GM18867 (cell line): ENCODE results near the gene OR10V1.

Source experiments
- ATAC-seq: cut with Tn5 transposase; IDR thresholded peaks from one replicate; pipeline ENCODE4 v1.9.1; 2021; ENCODE audit warnings: mild to moderate bottlenecking, moderate library complexity; ENCODE audit not compliant: unreplicated experiment

The OR10V1 gene, protein sequence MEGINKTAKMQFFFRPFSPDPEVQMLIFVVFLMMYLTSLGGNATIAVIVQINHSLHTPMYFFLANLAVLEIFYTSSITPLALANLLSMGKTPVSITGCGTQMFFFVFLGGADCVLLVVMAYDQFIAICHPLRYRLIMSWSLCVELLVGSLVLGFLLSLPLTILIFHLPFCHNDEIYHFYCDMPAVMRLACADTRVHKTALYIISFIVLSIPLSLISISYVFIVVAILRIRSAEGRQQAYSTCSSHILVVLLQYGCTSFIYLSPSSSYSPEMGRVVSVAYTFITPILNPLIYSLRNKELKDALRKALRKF

DNA sequence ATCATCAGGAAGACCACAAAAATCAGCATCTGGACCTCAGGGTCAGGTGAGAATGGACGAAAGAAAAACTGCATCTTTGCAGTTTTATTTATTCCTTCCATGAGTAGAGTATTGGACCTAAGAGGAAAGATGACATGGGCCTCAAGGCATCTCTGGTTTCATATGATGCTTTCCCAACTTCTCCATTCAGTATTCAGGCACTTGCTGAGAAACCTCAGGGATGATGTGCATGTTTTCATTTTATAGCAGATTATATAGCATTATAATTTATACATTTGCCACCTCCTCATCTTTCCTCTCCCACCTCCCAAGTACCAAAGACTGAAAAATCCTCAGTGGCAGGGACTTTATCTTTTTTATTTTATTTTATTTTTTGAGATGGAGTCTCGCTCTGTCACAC, at the start of gene OR10V1:
OR10V1 (minus strand) TSS at position 101 of the 400 bp plus-strand sequence; CDS start at position 101, 0 bp downstream.
- no peak for ATAC-seq

DNA sequence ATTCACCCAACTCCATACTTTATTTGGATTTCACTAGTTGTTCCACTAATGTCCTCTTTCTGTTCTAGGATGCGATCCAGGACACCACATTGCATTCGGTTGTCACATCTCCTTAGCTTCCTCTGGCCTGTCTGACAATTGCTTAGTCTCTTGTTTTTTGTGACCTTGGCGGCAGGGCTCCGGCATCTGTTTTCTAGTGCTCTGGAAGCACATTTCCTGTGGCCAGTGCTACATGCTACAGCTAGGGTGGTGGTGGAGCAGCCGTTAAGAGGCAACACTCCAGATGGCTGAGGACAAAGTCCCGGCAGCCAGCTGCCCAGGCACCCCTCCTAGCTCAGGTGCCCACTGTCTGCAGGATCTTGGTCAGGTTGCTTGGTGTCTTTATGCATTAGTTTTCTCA, 48.3 kb upstream of the OR10V1 start:
- ATAC-seq, result no peak

DNA sequence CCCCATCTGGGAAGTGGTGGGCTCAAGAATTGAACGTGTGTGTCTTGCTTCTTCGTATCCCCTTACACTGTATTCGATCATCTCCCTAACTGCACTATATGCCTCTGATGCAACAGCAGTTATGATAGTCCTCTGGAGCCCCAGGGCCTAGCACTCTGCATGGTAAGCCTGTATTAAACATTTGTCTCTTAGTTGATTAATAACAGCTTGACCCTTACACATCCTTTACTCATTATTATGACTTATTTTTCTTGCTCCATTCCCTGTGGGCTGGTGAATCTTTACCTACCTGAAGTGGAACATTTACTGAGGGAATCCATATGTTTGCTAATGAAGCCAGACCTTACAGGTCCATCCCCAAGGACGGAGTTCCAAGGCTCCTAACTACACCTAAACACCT, 47.1 kb upstream of the OR10V1 start:
- no peak for ATAC-seq

DNA sequence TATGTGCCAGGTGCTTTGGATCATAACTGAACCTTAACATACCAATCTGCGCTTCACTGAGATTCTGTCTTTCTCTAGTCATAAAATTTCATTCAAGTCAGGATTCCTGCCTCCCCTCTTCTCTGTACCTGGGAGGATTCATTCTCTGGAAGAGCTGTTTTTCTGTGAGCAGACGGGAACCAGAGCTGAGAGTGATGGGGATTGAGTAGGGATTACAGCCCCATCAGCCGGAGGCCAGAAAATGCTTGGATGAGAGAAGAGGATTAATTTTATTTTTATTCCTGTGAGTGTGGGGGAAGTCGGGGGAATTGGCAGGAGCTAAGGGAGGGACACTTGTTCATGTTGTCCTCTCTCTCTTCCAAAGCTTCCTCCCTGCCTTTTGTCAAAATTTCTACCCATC, 46.3 kb upstream of the OR10V1 start:
- ATAC-seq, result no peak

DNA sequence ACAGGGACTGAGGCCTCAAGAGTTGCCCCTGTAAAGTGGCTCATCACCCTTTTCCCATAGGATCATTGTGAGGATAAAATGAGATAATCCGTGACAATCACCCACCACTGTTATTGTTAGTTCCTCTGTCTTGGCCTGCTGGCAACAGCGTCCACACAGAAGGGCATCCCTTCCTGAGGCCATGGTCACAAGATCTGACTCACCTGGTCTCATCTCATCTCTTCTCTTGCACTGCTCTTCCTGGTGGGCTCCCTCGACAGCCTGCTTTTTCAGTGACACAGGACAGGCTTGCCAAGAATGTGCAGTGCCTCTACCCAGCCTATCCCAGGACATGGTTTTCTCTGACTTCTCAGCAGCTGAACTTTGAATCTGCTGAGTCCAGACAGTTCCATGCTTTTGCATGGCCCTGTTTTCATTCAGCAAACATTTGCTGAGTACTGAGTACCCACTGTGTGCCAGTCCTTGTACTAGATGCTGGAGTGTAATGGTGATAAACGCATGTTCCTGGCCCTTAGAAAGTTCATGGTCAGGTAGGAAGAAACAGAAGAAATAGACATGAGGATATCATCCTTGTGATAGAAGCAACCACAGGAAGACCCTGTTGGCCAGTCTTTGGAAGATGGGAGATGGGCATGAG, 44.9 kb upstream of the OR10V1 start:
- ATAC-seq, result no peak

DNA sequence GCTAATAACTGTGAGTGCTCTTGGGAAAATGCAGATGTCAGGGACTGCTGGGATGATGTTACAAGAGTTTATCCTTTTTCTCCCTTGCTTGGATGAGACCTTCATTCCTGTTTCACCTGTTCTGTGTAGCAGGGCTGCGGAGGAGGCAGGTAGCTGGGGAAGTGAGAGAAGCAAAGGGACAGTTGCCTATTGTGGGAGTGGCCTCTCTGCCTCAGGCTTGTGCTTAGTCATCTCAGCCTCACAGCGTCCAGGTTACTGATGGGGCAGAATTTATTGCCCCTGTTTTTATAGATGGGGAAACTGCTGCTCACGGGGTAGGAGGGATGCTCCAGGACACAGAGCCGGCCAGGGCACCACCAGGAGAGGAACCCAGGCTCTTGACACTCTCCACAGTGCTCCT, 43.2 kb upstream of the OR10V1 start:
- ATAC-seq, result peak; percentile 38

DNA sequence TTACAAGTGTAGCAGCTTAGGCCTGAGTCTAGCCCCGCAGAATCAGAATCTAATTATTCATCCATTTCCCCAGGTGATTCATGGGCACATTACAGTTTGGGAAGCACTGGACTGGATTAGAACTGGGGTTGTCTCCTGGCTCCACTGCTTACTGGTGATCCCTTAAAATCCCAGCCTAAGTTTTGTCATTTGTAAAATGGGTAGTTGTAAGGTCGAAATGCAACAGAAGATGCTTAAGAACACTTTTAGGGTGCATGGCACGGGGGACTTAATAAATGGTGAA, 42.9 kb upstream of the OR10V1 start:
- ATAC-seq, result no peak

DNA sequence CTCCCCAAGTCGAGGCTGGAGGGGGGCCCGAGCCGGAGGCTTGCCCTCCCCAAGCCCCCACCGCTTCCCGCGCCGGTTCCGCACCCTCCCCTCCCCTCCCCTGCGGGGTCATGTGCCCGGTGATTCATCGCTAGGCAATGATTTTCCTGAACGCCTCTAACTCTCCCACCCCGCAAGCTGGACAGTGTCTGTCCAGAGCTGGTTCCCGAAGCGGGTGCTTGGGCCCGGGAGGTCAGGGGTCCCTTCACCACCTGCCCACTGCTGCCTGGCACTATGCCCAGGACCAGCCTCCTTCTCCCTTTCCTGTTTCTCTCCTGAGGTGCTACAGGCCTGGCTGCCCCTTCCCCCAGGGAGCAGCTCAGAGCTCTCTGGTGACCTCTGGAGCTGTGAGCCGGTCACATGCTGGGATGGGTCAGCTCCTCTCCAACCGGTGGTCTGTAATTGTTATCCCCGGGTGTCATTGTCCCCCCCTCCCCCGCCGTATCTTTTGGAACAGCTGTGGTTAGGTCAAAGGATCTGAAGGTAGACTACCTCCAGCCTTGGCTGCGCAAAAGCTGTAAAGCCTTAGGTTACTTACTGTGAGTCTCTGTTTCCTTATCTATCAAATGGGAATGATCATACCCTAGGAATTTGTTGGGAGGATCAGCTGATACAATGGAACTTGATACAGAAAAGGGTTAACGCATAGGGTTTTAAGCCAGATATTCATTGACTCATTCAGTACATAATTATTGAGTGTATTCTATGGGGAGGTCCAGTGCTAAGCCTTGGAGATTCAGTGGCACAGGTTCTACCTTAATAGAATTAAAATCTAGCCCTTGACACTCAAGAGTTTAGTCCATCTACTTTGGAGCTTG, 42.3 kb upstream of the OR10V1 start:
- peak; percentile 4 for ATAC-seq

DNA sequence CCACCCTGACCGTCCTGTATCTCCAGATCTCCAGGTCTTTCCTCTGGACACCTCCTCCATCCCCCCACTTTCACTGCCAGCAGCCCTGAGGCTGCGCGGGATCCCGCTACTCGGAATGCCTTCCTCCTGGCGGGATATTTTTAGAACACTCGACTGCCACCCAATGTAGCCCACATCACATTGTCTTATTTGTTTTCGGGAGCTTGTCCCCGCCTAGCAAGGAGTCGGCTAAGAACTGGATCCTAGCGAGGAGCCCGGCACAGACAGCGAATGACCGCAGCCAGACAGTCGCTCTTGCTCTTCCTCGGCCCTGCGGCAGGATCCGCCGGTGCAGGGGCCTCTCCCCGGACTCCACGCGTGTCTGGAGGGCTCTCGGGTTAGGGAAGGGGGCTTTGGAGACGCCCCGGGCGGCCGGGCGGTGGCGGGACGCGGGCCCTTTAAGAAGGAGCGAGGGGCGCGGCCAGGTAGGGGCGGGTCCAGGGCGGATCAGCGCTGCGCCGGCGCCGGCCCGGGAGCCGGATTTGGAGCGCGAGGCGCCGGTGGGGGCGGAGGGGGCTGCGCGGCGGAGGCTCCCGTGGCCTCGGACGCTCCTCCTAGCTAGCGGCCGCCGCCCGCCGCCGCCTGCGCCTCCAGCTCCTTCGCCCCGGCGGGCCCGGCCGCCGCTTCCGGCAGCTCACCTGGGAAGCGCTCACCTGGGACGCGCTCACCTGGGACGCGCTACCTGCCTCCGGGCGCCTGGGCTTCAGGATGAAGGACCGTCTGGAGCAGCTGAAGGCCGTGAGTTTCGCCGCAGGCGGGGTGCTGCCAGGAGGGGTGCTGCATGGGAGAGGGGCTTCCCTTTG, 41.4 kb upstream of the OR10V1 start, which contains the start of gene STX3:
STX3 (plus strand) TSS at position 518 of the 842 bp plus-strand sequence; CDS start at position 748, 230 bp downstream.
- peak; percentile 86 for ATAC-seq

DNA sequence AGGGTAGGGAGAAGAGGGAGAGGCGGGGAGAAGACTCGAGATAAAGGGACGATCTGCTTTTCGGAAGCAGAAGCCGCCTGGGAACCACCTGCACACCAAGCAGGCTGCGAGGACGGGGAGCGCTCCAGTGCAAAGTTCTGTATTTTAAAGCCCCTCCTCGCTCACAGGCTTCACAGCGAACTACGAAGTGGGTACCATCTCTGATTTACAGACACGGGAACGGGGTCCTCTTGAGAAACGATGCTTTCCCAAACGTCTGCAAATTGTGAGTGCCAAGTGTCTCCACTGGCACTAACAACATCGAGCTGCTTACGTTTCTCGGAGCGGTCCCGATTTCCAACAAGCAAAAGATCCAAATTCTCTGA, 40.8 kb upstream of the OR10V1 start:
- ATAC-seq, result peak; percentile 16

DNA sequence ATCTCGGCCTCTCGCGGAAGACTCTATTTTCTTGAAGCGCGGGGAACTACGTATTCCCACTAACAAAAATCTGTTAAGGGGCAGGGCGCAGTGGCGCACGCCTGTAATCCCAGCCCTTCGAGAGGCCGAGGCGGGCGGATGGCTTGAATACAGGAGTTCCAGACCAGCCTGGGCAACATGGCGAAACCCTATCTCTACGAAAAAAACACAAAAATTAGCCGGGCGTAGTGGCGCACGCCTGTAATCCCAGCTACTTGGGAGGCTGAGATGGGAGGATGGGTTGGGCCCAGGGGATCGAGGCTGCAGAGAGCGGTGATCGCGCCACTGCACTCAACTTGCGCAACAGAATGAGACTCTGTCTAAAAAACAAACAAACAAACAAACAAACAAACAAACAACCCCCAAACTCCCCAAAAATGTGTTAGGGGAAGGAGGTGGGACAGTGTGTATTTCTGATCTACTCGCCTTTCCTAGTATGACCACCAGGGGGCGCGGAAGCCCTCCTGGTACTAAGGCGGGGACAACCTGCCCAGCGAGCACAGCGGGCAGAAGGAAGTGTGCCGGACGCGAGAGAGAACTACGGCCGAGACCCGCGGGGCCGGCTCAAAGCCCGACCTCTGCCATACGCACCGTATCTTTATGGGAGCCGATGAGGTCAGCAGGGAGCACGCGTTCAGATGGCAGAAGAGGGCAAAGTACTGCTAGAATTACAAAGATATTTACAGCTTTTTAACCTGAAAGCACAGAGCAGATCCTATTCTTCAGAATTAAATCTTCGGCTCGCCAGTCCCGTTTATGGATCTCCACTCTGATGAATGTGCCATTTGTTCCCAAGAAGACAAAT, 40.2 kb upstream of the OR10V1 start:
- ATAC-seq, result peak; percentile 74

DNA sequence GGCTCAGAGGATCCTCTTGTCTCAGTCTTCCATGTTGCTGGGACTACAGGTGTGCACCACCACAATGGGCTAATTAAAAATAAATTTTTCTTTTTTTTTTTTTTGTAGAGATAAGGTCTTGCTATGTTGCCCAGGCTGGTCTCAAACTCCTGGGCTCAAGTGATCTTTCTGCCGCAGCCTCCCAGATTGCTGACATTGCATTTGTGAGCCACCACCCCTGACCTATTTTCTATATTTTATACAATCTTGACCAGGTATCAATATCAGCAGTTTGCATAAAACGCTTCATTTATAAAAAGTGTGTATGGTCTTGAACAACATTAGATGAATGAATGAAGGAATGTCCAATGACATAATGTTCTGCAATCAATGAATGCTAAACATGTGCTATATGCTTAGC, 32.5 kb upstream of the OR10V1 start:
- ATAC-seq, result no peak

DNA sequence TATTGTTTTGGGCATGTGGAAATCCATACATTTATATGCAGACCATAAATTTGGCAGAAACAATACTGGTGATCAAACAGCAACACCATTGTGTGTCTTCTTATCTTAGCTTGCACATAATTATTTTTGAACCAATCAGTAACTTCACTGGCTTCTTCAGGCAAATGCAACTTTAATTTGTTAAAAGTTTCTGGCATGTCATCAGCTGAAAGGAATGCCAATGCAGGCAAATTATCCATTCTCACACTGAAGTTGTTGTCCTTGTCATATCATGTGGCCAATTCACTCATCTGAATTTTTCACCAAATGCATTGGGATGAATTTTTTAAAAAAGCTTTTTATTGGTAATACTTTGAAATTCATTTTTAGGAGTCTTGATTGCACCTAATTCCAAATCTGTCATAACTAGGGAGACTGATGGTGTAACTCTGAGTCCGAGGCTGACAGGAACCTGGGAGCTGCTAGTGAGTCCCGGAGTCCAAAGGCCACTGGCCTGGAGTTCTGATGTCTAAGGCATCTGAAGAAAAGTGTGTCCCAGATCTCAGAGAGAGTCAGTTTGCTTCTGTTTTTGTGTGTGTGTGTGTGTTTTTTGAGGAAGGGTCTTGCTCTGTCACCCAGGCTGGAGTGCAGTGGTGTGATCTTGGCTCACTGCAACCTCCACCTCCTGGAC, 17.4 kb upstream of the OR10V1 start:
- ATAC-seq, result no peak

DNA sequence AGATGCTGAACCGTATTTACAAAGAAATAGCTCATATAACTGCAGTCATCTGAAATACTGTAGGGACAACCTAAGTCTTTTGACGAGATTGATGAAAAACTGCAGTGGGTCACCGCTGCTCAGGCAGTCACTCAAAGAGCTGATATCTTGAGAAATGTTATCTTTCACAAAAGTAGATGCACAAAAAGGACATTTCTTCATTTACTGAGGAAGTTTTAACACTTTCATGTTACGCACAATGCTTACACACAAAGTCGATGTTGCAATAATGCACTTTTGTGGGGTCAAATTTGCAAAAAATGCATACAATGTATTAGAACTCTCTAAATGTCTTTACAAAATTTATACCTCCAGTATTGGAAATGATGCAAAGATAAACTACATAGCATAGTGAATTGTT, 16.2 kb upstream of the OR10V1 start:
- ATAC-seq, result no peak

DNA sequence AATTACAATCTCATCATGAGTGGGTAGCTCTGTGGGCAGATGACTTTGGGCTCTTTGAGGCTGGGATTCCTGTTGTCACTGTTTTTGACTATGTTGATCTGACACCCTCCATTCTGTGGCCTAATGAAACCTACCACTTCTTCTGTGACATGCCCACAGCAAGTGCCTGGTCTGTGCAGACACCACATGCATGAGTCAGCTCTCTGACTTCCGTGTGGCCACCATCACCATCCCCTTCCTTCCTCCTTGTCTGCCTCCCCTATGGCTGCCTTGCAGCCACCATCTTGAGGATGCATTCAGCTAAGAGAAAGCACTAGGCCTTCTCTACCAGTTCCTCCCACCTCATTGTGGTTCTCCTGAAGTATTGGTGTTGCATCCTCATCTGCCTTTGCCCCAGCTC, 15.3 kb upstream of the OR10V1 start:
- no peak for ATAC-seq

DNA sequence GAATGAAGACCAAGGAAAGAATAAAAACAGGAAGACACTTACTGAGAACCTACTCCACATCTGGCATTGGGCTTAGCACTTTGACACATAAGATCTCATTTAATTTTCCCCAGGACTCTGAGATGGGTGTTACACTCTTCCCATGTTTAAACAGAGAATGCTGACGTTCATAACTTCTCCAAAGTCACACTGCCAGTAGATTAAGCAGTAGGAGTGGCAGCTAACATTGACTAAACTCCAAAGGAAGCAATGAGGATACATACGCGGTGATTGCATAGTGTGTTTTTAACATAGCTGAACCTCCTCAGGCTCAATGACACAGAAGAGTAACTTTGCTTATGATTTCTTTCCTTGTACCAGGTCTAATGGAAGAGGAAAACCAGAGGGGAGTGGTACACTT, 14.5 kb upstream of the OR10V1 start:
- no peak for ATAC-seq

DNA sequence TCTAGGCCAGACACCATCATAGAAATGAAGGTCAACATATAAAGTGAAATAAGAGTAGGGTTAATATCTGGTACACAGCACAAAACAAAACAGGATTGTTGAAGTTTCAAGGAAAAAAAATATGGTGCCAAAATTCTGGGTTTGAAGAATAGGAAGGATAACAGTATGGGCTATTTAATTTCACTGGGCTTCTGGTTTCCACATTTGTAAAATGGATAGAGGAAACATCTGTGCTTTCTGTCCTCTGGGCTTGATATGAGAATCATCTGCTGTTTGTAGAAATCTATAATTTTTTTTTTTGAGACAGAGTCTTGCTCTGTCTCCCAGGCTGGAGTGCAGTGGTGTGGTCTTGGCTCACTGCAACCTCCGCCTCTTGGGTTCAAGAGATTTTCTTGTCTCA, 13.8 kb upstream of the OR10V1 start:
- no peak for ATAC-seq

DNA sequence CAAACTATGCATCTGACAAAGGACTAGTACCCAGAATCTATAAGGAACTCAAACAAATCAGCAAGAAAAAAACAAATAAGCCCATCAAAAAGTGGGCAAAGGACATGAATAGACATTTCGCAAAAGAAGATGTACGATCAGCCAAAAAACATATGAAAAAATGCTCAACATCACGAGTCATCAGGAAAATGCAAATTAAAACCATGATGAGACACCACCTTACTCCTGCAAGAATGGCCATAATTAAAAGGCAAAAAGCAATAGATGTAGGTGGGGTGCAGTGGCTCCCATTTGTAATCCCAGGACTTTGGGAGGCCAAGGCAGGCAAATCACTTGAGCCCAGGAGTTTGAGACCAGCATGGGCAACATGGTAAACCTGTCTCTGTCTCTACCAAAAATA, 10.4 kb upstream of the OR10V1 start:
- no peak for ATAC-seq

DNA sequence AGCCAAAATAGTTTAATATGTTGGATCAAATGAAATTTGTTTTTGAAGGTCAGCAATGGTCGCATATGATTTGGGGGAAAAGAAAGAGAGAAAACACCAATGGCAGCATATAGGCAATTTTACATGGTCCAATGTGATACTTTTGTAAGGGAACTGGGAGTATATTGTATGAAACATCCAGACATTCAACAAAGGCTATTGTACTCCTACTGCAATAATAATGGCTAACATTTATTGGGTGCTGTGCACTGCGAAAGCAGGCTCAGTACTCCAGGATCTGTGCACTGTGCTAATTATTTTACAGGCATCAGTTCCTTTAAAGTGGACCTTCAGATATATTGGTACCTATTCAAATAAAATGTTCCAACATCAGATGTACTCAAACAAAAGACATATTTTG, 5.9 kb upstream of the OR10V1 start:
- ATAC-seq, result no peak

DNA sequence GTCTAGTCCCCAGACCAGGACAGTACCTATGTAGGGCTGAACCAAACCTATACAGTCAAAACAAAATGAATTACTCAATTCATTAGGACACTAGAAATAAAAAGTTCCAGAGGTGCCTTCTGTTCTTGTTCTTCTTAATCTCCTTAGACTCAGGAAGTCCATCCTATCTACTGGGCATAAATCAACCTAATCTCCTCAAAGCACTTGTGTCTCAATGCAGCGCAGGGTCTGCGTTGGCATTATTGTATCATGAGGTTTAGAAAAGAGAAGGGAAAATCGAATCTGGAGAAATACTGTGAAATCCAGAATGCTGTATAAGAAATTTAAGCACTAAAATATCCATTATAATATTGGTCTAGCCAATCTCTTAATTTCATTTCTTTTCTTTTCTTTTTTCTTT, 2.4 kb upstream of the OR10V1 start:
- no peak for ATAC-seq
